ENCODE data around the gene KMT5B.
A peak's percentile ranks its signal among the peaks of the same experiment; 100 is the strongest.

The KMT5B gene

GRCh38 chr11:68145120-68145866 lies 67.8 kb downstream of the KMT5B start:
- no peak for DNase-seq (ENCODE audit: low spot score)

- no peak for DNase-seq (ENCODE audit: low spot score)
These were observed 69.8 kb downstream of the KMT5B start for GRCh38 chr11:68143310-68143689.

- no peak for DNase-seq (ENCODE audit: low spot score)
These were observed 70.4 kb downstream of the KMT5B start for GRCh38 chr11:68142441-68143309.

- DNase-seq (ENCODE audit: low spot score) = no peak
These were observed 71.1 kb downstream of the KMT5B start for GRCh38 chr11:68142028-68142412.

GRCh38 chr11:68141246-68142027 lies 71.7 kb downstream of the KMT5B start:
- DNase-seq (ENCODE audit: low spot score) = no peak

- no peak for DNase-seq (ENCODE audit: low spot score)
These were observed 72.4 kb downstream of the KMT5B start for GRCh38 chr11:68140496-68141245.

- no peak for DNase-seq (ENCODE audit: low spot score)
These were observed 74.9 kb downstream of the KMT5B start for GRCh38 chr11:68138237-68138636.

GRCh38 chr11:68137833-68138232 lies 75.3 kb downstream of the KMT5B start:
- DNase-seq (ENCODE audit: low spot score) = no peak

- DNase-seq (ENCODE audit: low spot score) = no peak
These were observed 76.2 kb downstream of the KMT5B start for GRCh38 chr11:68136866-68137265.

GRCh38 chr11:68135161-68135560 lies 77.9 kb downstream of the KMT5B start:
- no peak for DNase-seq (ENCODE audit: low spot score)

- DNase-seq (ENCODE audit: low spot score) = no peak
These were observed 79.3 kb downstream of the KMT5B start for GRCh38 chr11:68133761-68134160.

- DNase-seq (ENCODE audit: low spot score) = no peak
These were observed 83.0 kb downstream of the KMT5B start for GRCh38 chr11:68130121-68130520.

GRCh38 chr11:68128682-68129327 lies 84.3 kb downstream of the KMT5B start:
- peak; percentile 59 for DNase-seq (ENCODE audit: low spot score)

- peak; percentile 80 for DNase-seq (ENCODE audit: low spot score)
These were observed 85.1 kb downstream of the KMT5B start for GRCh38 chr11:68127714-68128681.

GRCh38 chr11:68125164-68125563 lies 87.9 kb downstream of the KMT5B start:
- DNase-seq (ENCODE audit: low spot score) = no peak

GRCh38 chr11:68122936-68123539 lies 90.1 kb downstream of the KMT5B start:
- no peak for DNase-seq (ENCODE audit: low spot score)

- DNase-seq (ENCODE audit: low spot score) = peak; percentile 99
These were observed 91.8 kb downstream of the KMT5B start, which contains the start of gene CHKA for GRCh38 chr11:68121067-68121899. TSS of gene CHKA (minus strand) at chr11:68121388. CDS start at chr11:68121177, 211 bp downstream.

- DNase-seq (ENCODE audit: low spot score) = peak; percentile 69
These were observed 92.6 kb downstream of the KMT5B start for GRCh38 chr11:68120273-68121066.

Data from GM03348 (cell line).